HL-60 (cell line): Measurements from ENCODE around the gene CNTN6.

ENCODE experiments used
- DNase-seq, 2 experiments: peaks; one replicate each; pipeline ENCODE4 v3.0.0-alpha.2; 2010 to 2020; ENCODE audit warnings: low read depth in 1 of 2, low spot score in 1 of 2
- H3K27ac ChIP-seq: fragments of 250-450 bp; sonication (Bioruptor Pico); replicated peaks from 2 replicates; pipeline ENCODE4 v1.5.1; 2020; ENCODE audit warnings: mild to moderate bottlenecking, moderate library complexity
- H3K27me3 ChIP-seq: fragments of 250-450 bp; sonication (Bioruptor Pico); 2 replicates; pipeline ENCODE4 v1.5.1; 2021; ENCODE audit warnings: mild to moderate bottlenecking, moderate library complexity; ENCODE audit not compliant: insufficient read depth, poor library complexity, severe bottlenecking
- H3K4me3 ChIP-seq: replicated peaks from 2 replicates; pipeline ENCODE4 v1.5.1; 2011; ENCODE audit warnings: mild to moderate bottlenecking, control low read depth, low read length; ENCODE audit not compliant: insufficient read depth
- GABPA ChIP-seq: IDR thresholded peaks from 2 replicates; pipeline ENCODE4 v1.6.1; 2012; ENCODE audit warnings: low read depth
- POLR2AphosphoS5 ChIP-seq: IDR thresholded peaks from 2 replicates; pipeline ENCODE4 v1.6.1; 2012; ENCODE audit warnings: low read depth
- SPI1 ChIP-seq: IDR thresholded peaks from 2 replicates; pipeline ENCODE4 v1.6.1; 2012; ENCODE audit warnings: low read depth, mild to moderate bottlenecking, borderline replicate concordance
- TF ChIP-seq, protein P1 (sequence below): IDR thresholded peaks from one replicate; pipeline ENCODE4 v1.5.1; 2011; ENCODE audit warnings: low read length, control low read depth, inconsistent platforms; ENCODE audit not compliant: insufficient read depth
- TF ChIP-seq, protein P2 (sequence below): IDR thresholded peaks from 2 replicates; pipeline ENCODE4 v1.6.1; 2012; ENCODE audit warnings: low read depth; ENCODE audit not compliant: insufficient replicate concordance

The CNTN6 gene

DNA sequence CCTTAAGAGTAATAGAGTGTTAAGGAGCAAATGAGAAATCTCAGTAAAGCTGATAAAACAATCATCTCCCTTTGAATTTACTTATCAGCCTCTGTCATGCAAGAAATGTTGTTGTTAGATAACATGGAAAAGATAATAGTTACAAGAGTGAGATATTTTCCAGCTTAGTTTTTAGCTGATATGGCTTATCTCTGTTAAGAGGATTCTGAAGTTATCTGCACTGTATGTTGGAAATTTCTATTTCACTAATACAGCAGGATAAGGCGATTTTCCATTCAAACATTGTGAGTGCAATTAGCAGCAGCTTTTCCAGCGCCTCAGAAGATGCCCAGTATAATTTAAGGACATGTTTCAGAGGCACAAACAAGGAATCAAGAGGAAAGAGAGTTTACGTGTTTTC is 262.9 kb downstream of the CNTN6 start:
- Histone ChIP-seq H3K4me3 (no peak overlapping the region), H3K27ac (no peak overlapping the region), H3K27me3 (no peaks in the 10 kb centered on the region)
- TF ChIP-seq GABPA: no peak
- TF ChIP-seq, protein P1, sequence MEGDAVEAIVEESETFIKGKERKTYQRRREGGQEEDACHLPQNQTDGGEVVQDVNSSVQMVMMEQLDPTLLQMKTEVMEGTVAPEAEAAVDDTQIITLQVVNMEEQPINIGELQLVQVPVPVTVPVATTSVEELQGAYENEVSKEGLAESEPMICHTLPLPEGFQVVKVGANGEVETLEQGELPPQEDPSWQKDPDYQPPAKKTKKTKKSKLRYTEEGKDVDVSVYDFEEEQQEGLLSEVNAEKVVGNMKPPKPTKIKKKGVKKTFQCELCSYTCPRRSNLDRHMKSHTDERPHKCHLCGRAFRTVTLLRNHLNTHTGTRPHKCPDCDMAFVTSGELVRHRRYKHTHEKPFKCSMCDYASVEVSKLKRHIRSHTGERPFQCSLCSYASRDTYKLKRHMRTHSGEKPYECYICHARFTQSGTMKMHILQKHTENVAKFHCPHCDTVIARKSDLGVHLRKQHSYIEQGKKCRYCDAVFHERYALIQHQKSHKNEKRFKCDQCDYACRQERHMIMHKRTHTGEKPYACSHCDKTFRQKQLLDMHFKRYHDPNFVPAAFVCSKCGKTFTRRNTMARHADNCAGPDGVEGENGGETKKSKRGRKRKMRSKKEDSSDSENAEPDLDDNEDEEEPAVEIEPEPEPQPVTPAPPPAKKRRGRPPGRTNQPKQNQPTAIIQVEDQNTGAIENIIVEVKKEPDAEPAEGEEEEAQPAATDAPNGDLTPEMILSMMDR: no peak
- TF ChIP-seq SPI1: no peak
- no peak for TF ChIP-seq POLR2AphosphoS5
- TF ChIP-seq, protein P2, sequence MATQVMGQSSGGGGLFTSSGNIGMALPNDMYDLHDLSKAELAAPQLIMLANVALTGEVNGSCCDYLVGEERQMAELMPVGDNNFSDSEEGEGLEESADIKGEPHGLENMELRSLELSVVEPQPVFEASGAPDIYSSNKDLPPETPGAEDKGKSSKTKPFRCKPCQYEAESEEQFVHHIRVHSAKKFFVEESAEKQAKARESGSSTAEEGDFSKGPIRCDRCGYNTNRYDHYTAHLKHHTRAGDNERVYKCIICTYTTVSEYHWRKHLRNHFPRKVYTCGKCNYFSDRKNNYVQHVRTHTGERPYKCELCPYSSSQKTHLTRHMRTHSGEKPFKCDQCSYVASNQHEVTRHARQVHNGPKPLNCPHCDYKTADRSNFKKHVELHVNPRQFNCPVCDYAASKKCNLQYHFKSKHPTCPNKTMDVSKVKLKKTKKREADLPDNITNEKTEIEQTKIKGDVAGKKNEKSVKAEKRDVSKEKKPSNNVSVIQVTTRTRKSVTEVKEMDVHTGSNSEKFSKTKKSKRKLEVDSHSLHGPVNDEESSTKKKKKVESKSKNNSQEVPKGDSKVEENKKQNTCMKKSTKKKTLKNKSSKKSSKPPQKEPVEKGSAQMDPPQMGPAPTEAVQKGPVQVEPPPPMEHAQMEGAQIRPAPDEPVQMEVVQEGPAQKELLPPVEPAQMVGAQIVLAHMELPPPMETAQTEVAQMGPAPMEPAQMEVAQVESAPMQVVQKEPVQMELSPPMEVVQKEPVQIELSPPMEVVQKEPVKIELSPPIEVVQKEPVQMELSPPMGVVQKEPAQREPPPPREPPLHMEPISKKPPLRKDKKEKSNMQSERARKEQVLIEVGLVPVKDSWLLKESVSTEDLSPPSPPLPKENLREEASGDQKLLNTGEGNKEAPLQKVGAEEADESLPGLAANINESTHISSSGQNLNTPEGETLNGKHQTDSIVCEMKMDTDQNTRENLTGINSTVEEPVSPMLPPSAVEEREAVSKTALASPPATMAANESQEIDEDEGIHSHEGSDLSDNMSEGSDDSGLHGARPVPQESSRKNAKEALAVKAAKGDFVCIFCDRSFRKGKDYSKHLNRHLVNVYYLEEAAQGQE: no peak
- DNase-seq: no peak

DNA sequence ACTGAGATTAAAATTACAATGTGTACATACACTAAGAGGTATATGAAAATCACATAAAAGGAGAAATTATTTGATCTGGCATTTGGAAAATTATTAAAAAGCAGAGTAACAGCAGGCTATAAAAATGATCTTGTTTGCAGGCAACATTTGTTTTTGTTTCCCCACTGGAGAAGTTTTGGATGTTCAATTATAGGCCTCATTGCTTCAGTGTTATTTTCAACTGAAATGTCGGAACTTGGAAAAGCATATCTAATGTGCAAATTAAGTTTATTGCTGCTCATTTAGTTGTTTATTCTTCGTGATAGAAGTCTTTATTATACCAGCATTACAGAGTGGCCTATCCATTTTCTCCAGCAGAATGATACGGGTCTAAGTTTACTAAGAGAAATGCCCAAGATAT is 263.3 kb downstream of the CNTN6 start:
- no peak overlapping the region for H3K4me3 ChIP-seq
- TF ChIP-seq GABPA: no peak
- TF ChIP-seq, protein P2: no peak
- DNase-seq: no peak
- no peaks in the 10 kb centered on the region for H3K27me3 ChIP-seq
- no peak overlapping the region for H3K27ac ChIP-seq

DNA sequence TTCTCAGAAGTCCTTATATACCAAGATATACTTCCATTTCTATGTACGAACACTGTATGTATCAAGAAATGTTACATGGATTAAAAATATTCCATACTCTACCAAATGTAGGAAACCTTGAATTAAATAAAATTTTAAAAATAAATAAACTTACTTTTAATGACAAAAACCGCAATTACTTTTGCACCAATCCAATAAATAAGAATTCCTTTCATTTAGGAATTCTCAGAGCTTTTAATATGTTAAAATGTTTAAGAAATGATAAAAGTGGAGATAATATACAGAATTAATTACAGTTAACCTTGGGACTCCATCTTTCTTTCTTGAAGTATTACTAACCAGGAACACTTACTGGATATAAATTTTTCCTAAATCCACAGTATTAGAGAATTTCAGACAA is 272.7 kb downstream of the CNTN6 start:
- Histone ChIP-seq H3K4me3 (no peak overlapping the region), H3K27me3 (no peaks in the 10 kb centered on the region), H3K27ac (no peak overlapping the region)
- no peak for DNase-seq
- TF ChIP-seq, protein P1: no peak
- TF ChIP-seq GABPA (no peak), SPI1 (no peak)

DNA sequence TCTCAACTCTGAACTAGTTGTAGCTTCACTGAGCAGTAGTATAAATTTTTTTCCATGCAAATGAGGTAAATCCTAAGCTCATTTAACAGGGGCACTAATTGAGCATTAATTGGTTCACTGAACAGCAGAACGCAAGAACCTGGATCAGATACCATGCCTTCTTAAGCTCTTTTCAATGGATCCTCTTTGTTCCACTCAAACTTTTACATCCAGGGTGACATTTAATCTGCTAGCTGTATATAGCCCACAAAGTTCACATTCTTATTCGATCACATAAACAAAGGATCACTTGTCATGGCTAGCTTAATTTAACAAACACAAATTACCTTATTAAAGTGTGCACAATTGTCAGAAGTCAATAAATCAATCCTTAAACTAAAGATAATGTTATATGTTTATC is 281.6 kb downstream of the CNTN6 start:
- no peak for TF ChIP-seq GABPA
- TF ChIP-seq, protein P1: no peak
- TF ChIP-seq POLR2AphosphoS5: no peak
- TF ChIP-seq SPI1: no peak
- TF ChIP-seq, protein P2: no peak
- Histone ChIP-seq H3K27me3 (no peaks in the 10 kb centered on the region), H3K27ac (no peak overlapping the region), H3K4me3 (no peak overlapping the region)
- no peak for DNase-seq
